Aorta (tissue), 5 donors: ENCODE results near the gene POC1A. TPM values are rescaled to one million over a fixed set of nuclear protein-coding genes. Genes with fewer than 3 reads are reported as not detected.
"Not testable (repeated sequence)": the region's sequence is repeated elsewhere in the genome, so short reads cannot be mapped to it uniquely, and the experiment has no call there.

Experiments
- ATAC-seq: fragments of 200-7000 bp; cut with Tn5 transposase; one replicate; pipeline ENCODE4 v1.9.1; 2022; ENCODE audit warnings: moderate library complexity; ENCODE audit not compliant: low FRiP score
- DNase-seq, 2 donors: peaks; one replicate each; pipeline ENCODE4 v3.0.0-alpha.2; 2020
- H3K27ac ChIP-seq, 2 donors: one replicate each; pipeline ENCODE4 v1.5.1; 2013; ENCODE audit warnings: low read length in 2 of 2, mild to moderate bottlenecking in 2 of 2, moderate library complexity in 2 of 2, control low read depth in 1 of 2, inconsistent platforms in 1 of 2, low read depth in 1 of 2
- H3K27me3 ChIP-seq, 2 donors: one replicate each; pipeline ENCODE4 v1.6.1; 2013; ENCODE audit warnings: control low read depth in 1 of 2, low read length in 1 of 2, mild to moderate bottlenecking in 1 of 2, moderate library complexity in 1 of 2; ENCODE audit not compliant: insufficient read depth in 2 of 2, control insufficient read depth in 1 of 2
- H3K36me3 ChIP-seq, 2 donors: one replicate each; pipeline ENCODE4 v1.6.1; 2013; ENCODE audit warnings: control low read depth in 1 of 2, low read length in 1 of 2, mild to moderate bottlenecking in 1 of 2; ENCODE audit not compliant: insufficient read depth in 2 of 2, control insufficient read depth in 1 of 2
- H3K4me1 ChIP-seq, 2 donors: one replicate each; pipeline ENCODE4 v1.6.1; 2013; ENCODE audit warnings: low read length in 2 of 2, control low read depth in 1 of 2, mild to moderate bottlenecking in 1 of 2, moderate library complexity in 1 of 2; ENCODE audit not compliant: insufficient read depth in 2 of 2, control insufficient read depth in 1 of 2
- H3K4me3 ChIP-seq, 2 donors: one replicate each; pipeline ENCODE4 v1.5.1; 2013; ENCODE audit warnings: low read length in 2 of 2, control low read depth in 1 of 2, mild to moderate bottlenecking in 1 of 2
- H3K9me3 ChIP-seq: one replicate; pipeline ENCODE4 v1.6.1; 2013; ENCODE audit warnings: mild to moderate bottlenecking, low read length; ENCODE audit not compliant: control insufficient read depth
- WGBS, 2 donors: extraction: QIAGEN DNeasy Blood & Tissue Kit; methylation state at CpG; one replicate each; pipeline ENCODE4 v1.1.7; 2013; 5-methylcytosine and 5-hydroxymethylcytosine counted together
- intact Hi-C, 2 donors: fragments of 100-400 bp; cut with DNase I; formaldehyde crosslinking; loops; one replicate each; pipeline versions ENCODE4 v1.14.2 to v1.15.0; 2022
- polyA plus RNA-seq, 2 donors: library from polyadenylated mRNA; stranded (reverse); fragments of 200-250 nt; gene quantifications; one replicate each; pipeline ENCODE4 v1.2.3, GENCODE V29; 2013
- total RNA-seq, 2 donors: library from RNA; stranded (reverse); fragmentation: NEBNext Ultra II Directional; extraction: Animal tissue kit (Norgen Biotek cat#: 25700); gene quantifications; one replicate each; pipeline ENCODE4 v1.2.1, GENCODE V29; 2021
- donor health status: healthy with polysubstance abuse.
- donor health status: Bipolar disorder and iron deficiency.
- donor health status: DM: no; HTN: no; CAD: no.
- donor health status: DM: no; HTN: no; CAD: no.
- donor health status: DM: yes; HTN: yes; CAD: no.

Gene POC1A
- total and polyA plus RNA-seq, 4 donors = 0.38 to 2.1 (median 1.2) TPM

DNA sequence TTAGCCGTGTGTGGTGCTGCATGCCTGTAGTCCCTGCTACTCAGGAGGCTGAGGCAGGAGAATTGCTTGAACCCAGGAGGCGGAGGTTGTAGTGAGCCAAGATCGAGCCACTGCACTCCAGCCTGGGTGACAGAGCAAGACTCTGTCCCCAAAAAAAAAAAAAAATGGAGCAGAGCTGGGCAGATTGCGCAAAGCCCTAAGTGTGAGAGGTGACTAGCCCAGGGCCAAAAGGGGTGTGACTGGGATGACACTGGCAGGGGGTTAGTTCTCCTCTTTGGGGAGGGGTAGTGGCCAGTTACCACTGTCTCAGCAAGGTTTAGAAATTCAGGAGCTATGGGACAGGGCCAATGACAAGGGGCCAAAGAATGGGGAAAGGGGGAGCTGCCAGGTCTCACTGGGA, 23.9 kb upstream of the POC1A start:
- ATAC-seq = not testable (repeated sequence)
- WGBS, 2 donors = 94 to 95% methylated on average over 4 of the region's 4 CpGs

GRCh38 chr3:52177701-52178042, 23.4 kb upstream of the POC1A start:
- Histone ChIP-seq H3K9me3 (no peaks in the 10 kb centered on the region), H3K27me3 (no peaks in the 10 kb centered on the region), H3K4me1 (no peaks in the 10 kb centered on the region), H3K36me3 (no peaks in the 10 kb centered on the region), H3K4me3 (no peak overlapping the region), H3K27ac (no peak overlapping the region)
- 92 to 94% methylated on average over 5 of the region's 5 CpGs for WGBS, 2 donors
- DNase-seq = peak in 1 of 2 donors; percentile 24
- no peak for ATAC-seq
- intact Hi-C loops = no loop called here

More for the DNA sequence above, 23.9 kb upstream of the POC1A start:
- H3K27me3 ChIP-seq, H3K4me1 ChIP-seq, H3K9me3 ChIP-seq, H3K27ac ChIP-seq, H3K36me3 ChIP-seq, H3K4me3 ChIP-seq, intact Hi-C loops: not testable (repeated sequence)
- DNase-seq = peak in 1 of 2 donors; percentile 5

GRCh38 chr3:52176951-52177700, 22.9 kb upstream of the POC1A start:
- Histone ChIP-seq H3K4me3 (no peak overlapping the region), H3K27ac (no peak overlapping the region), H3K9me3 (no peaks in the 10 kb centered on the region), H3K27me3 (no peaks in the 10 kb centered on the region), H3K36me3 (no peaks in the 10 kb centered on the region), H3K4me1 (no peaks in the 10 kb centered on the region)
- intact Hi-C loops = no loop called here
- ATAC-seq (no peak), DNase-seq (peak; percentile 21 to 69)
- WGBS, 2 donors = 24 to 37% methylated on average over 15 of the region's 15 CpGs

DNA sequence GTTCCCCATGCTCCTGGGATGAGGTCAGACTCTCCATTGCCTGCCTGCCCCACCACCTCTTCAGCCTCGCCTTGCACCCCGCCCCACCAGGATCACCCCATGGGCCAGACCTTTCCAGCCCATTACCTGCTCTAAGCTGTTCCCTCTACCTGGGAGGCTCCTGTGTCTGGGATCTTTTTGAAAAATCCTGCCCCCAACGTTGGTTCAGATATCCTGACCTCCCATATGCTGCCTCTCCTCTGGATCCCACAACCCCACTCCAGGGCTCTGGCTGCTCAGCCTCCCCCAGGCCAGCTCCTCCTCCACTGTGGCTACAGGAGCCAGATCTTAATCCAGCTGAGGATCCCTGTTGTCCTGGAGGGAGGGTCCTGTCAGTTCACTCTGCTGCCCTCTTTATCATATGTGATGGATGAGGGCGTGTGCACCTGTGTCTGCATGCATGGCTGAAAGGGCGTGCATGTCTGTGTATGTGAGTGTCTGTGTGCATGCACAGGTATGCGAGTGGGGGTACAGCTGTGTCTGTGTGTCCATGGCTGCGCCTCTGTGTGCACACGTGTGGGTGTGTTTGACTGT, 22.0 kb upstream of the POC1A start:
- H3K36me3 ChIP-seq = no peaks in the 10 kb centered on the region
- H3K4me1 ChIP-seq = no peaks in the 10 kb centered on the region
- no peak overlapping the region for H3K4me3 ChIP-seq
- no peak for ATAC-seq
- no peaks in the 10 kb centered on the region for H3K9me3 ChIP-seq
- WGBS, 2 donors = 84 to 89% methylated on average over 8 of the region's 8 CpGs
- intact Hi-C loops = no loop called here
- DNase-seq = peak; percentile 38 to 61
- no peak overlapping the region for H3K27ac ChIP-seq
- no peaks in the 10 kb centered on the region for H3K27me3 ChIP-seq

- 88 to 94% methylated on average over 14 of the region's 14 CpGs for WGBS, 2 donors
- Histone ChIP-seq H3K27me3 (no peaks in the 10 kb centered on the region), H3K4me1 (no peaks in the 10 kb centered on the region), H3K27ac (no peak overlapping the region), H3K36me3 (no peaks in the 10 kb centered on the region), H3K9me3 (no peaks in the 10 kb centered on the region), H3K4me3 (no peak overlapping the region)
- ATAC-seq (no peak), DNase-seq (peak in 1 of 2 donors; percentile 51)
- intact Hi-C loops = no loop called here
Observed at GRCh38 chr3:52175416-52176179, 21.4 kb upstream of the POC1A start.

DNA sequence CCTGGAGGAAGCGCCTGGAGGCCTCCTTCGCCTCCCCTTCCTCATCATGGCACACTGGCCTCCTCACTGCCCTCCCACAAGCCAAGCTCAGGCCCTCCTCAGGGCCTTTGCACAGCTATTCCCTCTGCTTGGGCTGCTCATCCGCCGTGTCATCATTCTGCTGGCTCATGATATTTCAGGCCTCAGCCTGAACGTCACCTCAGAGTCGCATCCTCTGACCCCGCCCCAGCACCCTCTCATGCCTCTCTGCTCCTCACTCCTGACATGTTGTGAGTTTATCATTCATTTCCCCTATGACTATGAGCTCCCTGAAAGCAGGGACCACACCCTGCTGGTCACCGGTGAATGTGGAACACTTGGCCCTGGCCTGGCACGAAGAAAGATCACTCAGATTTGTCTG, 20.7 kb upstream of the POC1A start:
- intact Hi-C loops = no loop called here
- peak in 1 of 2 donors; percentile 43 for DNase-seq
- Histone ChIP-seq H3K36me3 (no peaks in the 10 kb centered on the region), H3K4me3 (no peak overlapping the region), H3K27ac (no peak overlapping the region), H3K4me1 (no peaks in the 10 kb centered on the region), H3K9me3 (no peaks in the 10 kb centered on the region), H3K27me3 (no peaks in the 10 kb centered on the region)
- 93 to 96% methylated on average over 9 of the region's 9 CpGs for WGBS, 2 donors
- ATAC-seq = no peak

DNA sequence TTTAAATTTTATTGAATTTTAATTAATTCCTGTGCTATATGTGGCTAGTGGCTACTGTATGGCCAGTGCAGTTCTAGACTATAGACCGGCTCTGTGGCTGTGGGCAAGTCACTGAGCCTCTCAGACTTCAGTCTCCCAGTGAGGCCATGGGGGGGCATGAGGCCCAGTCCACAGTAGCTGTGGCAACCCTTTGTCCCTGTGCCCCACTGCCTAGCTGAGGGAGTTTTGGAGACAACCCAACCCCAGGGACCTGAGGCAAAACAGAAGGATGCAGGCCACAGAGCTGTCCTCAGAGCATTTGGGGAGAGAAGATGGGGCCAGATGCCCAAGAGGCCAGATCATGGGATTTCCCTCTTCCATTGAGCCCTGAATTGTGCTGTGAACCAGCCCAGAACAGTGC, 18.9 kb upstream of the POC1A start:
- intact Hi-C loops = no loop called here
- Histone ChIP-seq H3K9me3 (no peaks in the 10 kb centered on the region), H3K4me3 (no peak overlapping the region), H3K27ac (no peak overlapping the region), H3K27me3 (no peaks in the 10 kb centered on the region), H3K36me3 (no peaks in the 10 kb centered on the region), H3K4me1 (no peaks in the 10 kb centered on the region)
- peak in 1 of 2 donors; percentile 16 for DNase-seq
- no peak for ATAC-seq
- WGBS, 2 donors = 96 to 100% methylated on average over 1 of the region's 1 CpG

GRCh38 chr3:52172262-52172757, 18.1 kb upstream of the POC1A start:
- peak in 1 of 2 donors; percentile 51 for DNase-seq
- intact Hi-C loops = no loop called here
- WGBS, 2 donors = 94 to 95% methylated on average over 5 of the region's 5 CpGs

More at GRCh38 chr3:52172262-52172757, 18.1 kb upstream of the POC1A start:
- H3K4me1 ChIP-seq = no peaks in the 10 kb centered on the region
- H3K27ac ChIP-seq = no peak overlapping the region
- no peak for ATAC-seq
- H3K36me3 ChIP-seq = no peaks in the 10 kb centered on the region
- H3K9me3 ChIP-seq = no peaks in the 10 kb centered on the region
- H3K27me3 ChIP-seq = no peaks in the 10 kb centered on the region
- no peak overlapping the region for H3K4me3 ChIP-seq
